H9 (cell line): Measurements from ENCODE around the gene STX5. TPM values are rescaled to one million over a fixed set of nuclear protein-coding genes. Genes with fewer than 3 reads are reported as not detected.

Experiments used
- DNase-seq: peaks from one replicate; pipeline ENCODE4 v3.0.0-alpha.2; 2017
- H2AFZ ChIP-seq: one replicate; pipeline ENCODE4 v1.6.1; 2013; ENCODE audit warnings: mild to moderate bottlenecking, low read length, control low read depth, moderate library complexity
- H2AK5ac ChIP-seq: 2 replicates; pipeline ENCODE4 v1.6.1; 2013; ENCODE audit warnings: low read length, control low read depth, mixed read lengths; ENCODE audit not compliant: insufficient read length
- H2BK120ac ChIP-seq: one replicate; pipeline ENCODE4 v1.6.1; 2013; ENCODE audit warnings: low read depth, mild to moderate bottlenecking, low read length, control low read depth, inconsistent platforms; ENCODE audit not compliant: poor library complexity, severe bottlenecking
- H2BK12ac ChIP-seq: 2 replicates; pipeline ENCODE4 v1.6.1; 2013; ENCODE audit warnings: low read length, control low read depth, mixed read lengths, low read depth; ENCODE audit not compliant: insufficient read length
- H2BK15ac ChIP-seq: 2 replicates; pipeline ENCODE4 v1.6.1; 2013; ENCODE audit warnings: low read depth, low read length, control low read depth
- H2BK20ac ChIP-seq: one replicate; pipeline ENCODE4 v1.6.1; 2013; ENCODE audit warnings: low read depth, mild to moderate bottlenecking, low read length, control low read depth, inconsistent platforms; ENCODE audit not compliant: poor library complexity, severe bottlenecking
- H2BK5ac ChIP-seq: 2 replicates; pipeline ENCODE4 v1.6.1; 2013; ENCODE audit warnings: low read length, control low read depth, mixed read lengths; ENCODE audit not compliant: insufficient read length
- H3K14ac ChIP-seq: 2 replicates; pipeline ENCODE4 v1.6.1; 2013; ENCODE audit warnings: low read length, control low read depth; ENCODE audit not compliant: insufficient read depth
- H3K18ac ChIP-seq: 2 replicates; pipeline ENCODE4 v1.6.1; 2013; ENCODE audit warnings: low read depth, mild to moderate bottlenecking, mixed read lengths, low read length, control low read depth; ENCODE audit not compliant: insufficient read length
- H3K23ac ChIP-seq: 2 replicates; pipeline ENCODE4 v1.6.1; 2013; ENCODE audit warnings: low read length, control low read depth, mixed read lengths, low read depth; ENCODE audit not compliant: insufficient read length
- H3K23me2 ChIP-seq: 2 replicates; pipeline ENCODE4 v1.6.1; 2013; ENCODE audit warnings: low read depth, mild to moderate bottlenecking, mixed read lengths, low read length, control low read depth; ENCODE audit not compliant: insufficient read length, poor library complexity, severe bottlenecking
- H3K27ac ChIP-seq: 2 replicates; pipeline ENCODE4 v1.5.1; 2013; ENCODE audit warnings: low read length, control low read depth, mixed read lengths, low read depth; ENCODE audit not compliant: insufficient read length
- H3K27me3 ChIP-seq: 2 replicates; pipeline ENCODE4 v1.6.1; 2013; ENCODE audit warnings: low read length, control low read depth, inconsistent platforms; ENCODE audit not compliant: insufficient read depth
- H3K4ac ChIP-seq: 2 replicates; pipeline ENCODE4 v1.6.1; 2013; ENCODE audit warnings: low read depth, mild to moderate bottlenecking, control low read depth, inconsistent platforms, low read length, moderate library complexity
- H3K4me1 ChIP-seq: 2 replicates; pipeline ENCODE4 v1.6.1; 2013; ENCODE audit warnings: low read length, control low read depth, inconsistent platforms; ENCODE audit not compliant: insufficient read depth
- H3K4me2 ChIP-seq: 2 replicates; pipeline ENCODE4 v1.6.1; 2013; ENCODE audit warnings: low read length, control low read depth, mixed read lengths; ENCODE audit not compliant: insufficient read length, insufficient read depth
- H3K56ac ChIP-seq: 2 replicates; pipeline ENCODE4 v1.6.1; 2013; ENCODE audit warnings: low read depth, mild to moderate bottlenecking, mixed read lengths, low read length, control low read depth; ENCODE audit not compliant: insufficient read length
- H3K79me1 ChIP-seq: 2 replicates; pipeline ENCODE4 v1.6.1; 2013; ENCODE audit warnings: low read depth, mild to moderate bottlenecking, moderate library complexity, low read length, control low read depth, inconsistent platforms; ENCODE audit not compliant: insufficient read depth, poor library complexity, severe bottlenecking
- H3K79me2 ChIP-seq: 2 replicates; pipeline ENCODE4 v1.6.1; 2013; ENCODE audit warnings: low read length, control low read depth, inconsistent platforms; ENCODE audit not compliant: insufficient read depth
- H3K9ac ChIP-seq: 2 replicates; pipeline ENCODE4 v1.6.1; 2013; ENCODE audit warnings: low read length, control low read depth, mixed read lengths; ENCODE audit not compliant: insufficient read length; ENCODE audit errors: extremely low read depth
- H3K9me3 ChIP-seq: one replicate; pipeline ENCODE4 v1.6.1; 2013; ENCODE audit warnings: low read depth, low read length, inconsistent platforms; ENCODE audit not compliant: control insufficient read depth
- H3T11ph ChIP-seq: one replicate; pipeline ENCODE4 v1.6.1; 2013; ENCODE audit warnings: mild to moderate bottlenecking, low read length, control low read depth, inconsistent platforms
- H4K20me1 ChIP-seq: one replicate; pipeline ENCODE4 v1.6.1; 2013; ENCODE audit not compliant: control insufficient read depth, insufficient read length, insufficient read depth
- H4K5ac ChIP-seq: 2 replicates; pipeline ENCODE4 v1.6.1; 2013; ENCODE audit warnings: low read depth, mild to moderate bottlenecking, mixed read lengths, low read length, control low read depth; ENCODE audit not compliant: insufficient read length
- H4K8ac ChIP-seq: replicated peaks from 2 replicates; pipeline ENCODE4 v1.6.1; 2013; ENCODE audit warnings: low read length, control low read depth, mixed read lengths, low read depth; ENCODE audit not compliant: insufficient read length
- H4K91ac ChIP-seq: 2 replicates; pipeline ENCODE4 v1.6.1; 2013; ENCODE audit warnings: low read depth, mild to moderate bottlenecking, moderate library complexity, mixed read lengths, low read length, control low read depth; ENCODE audit not compliant: insufficient read length
- H3K27ac Mint-ChIP-seq, 3 experiments: 2 replicates in 2 of 3; 3 replicates in 1 of 3; pipeline ENCODE4 v1.8.0; 2020 to 2021; ENCODE audit warnings: mixed read lengths in 3 of 3, mild to moderate bottlenecking in 1 of 3, moderate library complexity in 1 of 3
- H3K27me3 Mint-ChIP-seq: 2 replicates; pipeline ENCODE4 v1.8.0; 2021; ENCODE audit warnings: low read depth, mild to moderate bottlenecking, moderate library complexity, mixed read lengths
- H3K36me3 Mint-ChIP-seq, 3 experiments: 2 replicates in 2 of 3; 3 replicates in 1 of 3; pipeline ENCODE4 v1.8.0; 2020 to 2021; ENCODE audit warnings: low read depth in 3 of 3, mixed read lengths in 3 of 3; ENCODE audit not compliant: insufficient read depth in 1 of 3
- H3K4me1 Mint-ChIP-seq, 2 experiments: 2 replicates each; pipeline ENCODE4 v1.8.0; 2020; ENCODE audit warnings: mixed read lengths in 2 of 2
- H3K4me3 Mint-ChIP-seq, 2 experiments: 2 replicates in 1 of 2; 3 replicates in 1 of 2; pipeline ENCODE4 v1.8.0; 2020 to 2021; ENCODE audit warnings: mild to moderate bottlenecking in 2 of 2, mixed read lengths in 2 of 2, moderate library complexity in 1 of 2
- H3K9me3 Mint-ChIP-seq, 2 experiments: 2 replicates in 1 of 2; 3 replicates in 1 of 2; pipeline ENCODE4 v1.8.0; 2020; ENCODE audit warnings: mild to moderate bottlenecking in 2 of 2, mixed read lengths in 2 of 2, moderate library complexity in 1 of 2
- WGBS: extraction: QIAGEN DNeasy Blood & Tissue Kit; methylation state at CpG from one replicate; pipeline ENCODE4 v1.1.7; 2013; ENCODE audit warnings: missing lambda C conversion rate, low lambda C conversion rate, mixed read lengths; ENCODE audit not compliant: insufficient read length; ENCODE audit errors: extremely low coverage; 5-methylcytosine and 5-hydroxymethylcytosine counted together
- microRNA-seq: library from miRNA; unstranded; fragments of <30 nt; microRNA quantifications from one replicate; pipeline ENCODE4, GENCODE V29; 2020; ENCODE audit warnings: borderline microRNAs expressed
- total RNA-seq: library from RNA; stranded (reverse); gene quantifications from 2 replicates; pipeline ENCODE4 v1.2.1, GENCODE V29; 2021
- TF ChIP-seq, protein P1 (sequence below): fragments of 200-600 bp; sonication (generic); conservative IDR thresholded peaks from 3 replicates; pipeline ENCODE4 v1.8.0; 2021; ENCODE audit warnings: antibody characterized with exemption, mild to moderate bottlenecking

The STX5 gene
- total RNA-seq, 1 experiment from 2014 or later: 33.5 TPM

DNA sequence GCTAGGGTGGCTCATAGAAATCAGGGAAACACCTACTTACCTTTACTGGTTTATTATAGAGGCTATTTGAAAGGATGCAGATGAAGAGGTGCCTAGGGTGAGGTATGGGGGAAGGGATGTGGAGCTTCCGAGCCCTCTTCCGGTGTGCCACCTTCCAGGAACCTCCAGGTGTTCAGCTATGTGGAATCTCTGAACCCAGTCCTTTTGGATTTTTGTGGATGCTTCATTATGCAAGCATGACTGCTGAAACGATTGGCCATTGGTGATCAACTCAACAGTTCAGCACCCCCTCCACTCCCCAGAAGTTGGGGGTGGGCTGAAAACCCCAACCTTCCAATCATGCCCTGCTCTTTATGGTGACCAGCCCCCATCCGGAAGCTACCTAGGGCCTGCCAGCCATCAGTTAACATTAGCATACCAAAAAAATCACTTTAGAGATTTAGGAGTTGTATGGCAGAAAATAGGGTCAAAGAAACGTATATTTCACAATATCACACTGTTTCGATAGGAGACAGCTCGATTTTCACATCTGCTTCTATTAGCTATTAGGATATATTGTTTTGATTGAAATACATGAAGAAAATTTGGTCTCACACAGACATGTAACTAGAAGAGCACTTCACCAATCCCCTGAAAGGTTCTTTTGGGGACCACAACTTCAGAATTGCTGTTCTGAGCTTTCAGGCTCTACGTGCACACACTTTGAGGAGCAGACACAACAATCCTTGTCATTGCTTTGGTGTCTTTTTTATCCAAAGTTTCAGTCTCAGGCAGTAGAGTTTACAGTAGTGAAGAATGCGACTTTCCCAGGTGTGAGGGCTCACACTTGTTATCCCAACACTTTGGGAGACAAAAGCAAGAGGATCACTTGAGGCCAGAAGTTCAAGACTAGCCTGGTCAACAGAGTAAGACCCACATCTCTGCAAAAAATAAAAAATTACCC lies 73.7 kb downstream of the STX5 start:
- Histone ChIP-seq H3K9ac (peak overlapping the region; percentile 28), H3K56ac (no peak overlapping the region), H3K27me3 (no peaks in the 10 kb centered on the region), H2AFZ (no peak overlapping the region), H3K79me1 (peaks cover 9% of the 10 kb centered on the region), H3K4ac (no peak overlapping the region), H4K8ac (no peak overlapping the region), H3K23me2 (peaks cover 8% of the 10 kb centered on the region), H3K27ac (peak overlapping the region; percentile 92), H2BK120ac (no peak overlapping the region), H3K18ac (no peak overlapping the region), H3K23ac (no peak overlapping the region), H4K91ac (no peak overlapping the region), H3K9me3 (no peaks in the 10 kb centered on the region), H2BK5ac (no peak overlapping the region), H2BK15ac (no peak overlapping the region), H3K4me1 (no peaks in the 10 kb centered on the region), H3K14ac (no peak overlapping the region), H3K79me2 (peaks cover 18% of the 10 kb centered on the region; the same call in 1 of the 2 replicates), H2AK5ac (no peak overlapping the region), H4K20me1 (no peaks in the 10 kb centered on the region), H4K5ac (no peak overlapping the region), H2BK12ac (no peak overlapping the region), H3T11ph (no peak overlapping the region), H3K4me2 (peak overlapping the region; percentile 91), H2BK20ac (no peak overlapping the region)
- Mint-ChIP-seq H3K36me3 (peaks cover 8 to 16% (median 12%) of the 10 kb centered on the region in 3 experiments; a peak in 6 of 7 replicates), H3K27ac (peak overlapping the region; percentile 97 to 98 (median 97)), H3K4me1 (peaks cover 37 to 51% of the 10 kb centered on the region in 2 experiments), H3K27me3 (no peaks in the 10 kb centered on the region), H3K9me3 (no peaks in the 10 kb centered on the region), H3K4me3 (peak overlapping the region; percentile 79 to 97)
- TF ChIP-seq, protein P1, sequence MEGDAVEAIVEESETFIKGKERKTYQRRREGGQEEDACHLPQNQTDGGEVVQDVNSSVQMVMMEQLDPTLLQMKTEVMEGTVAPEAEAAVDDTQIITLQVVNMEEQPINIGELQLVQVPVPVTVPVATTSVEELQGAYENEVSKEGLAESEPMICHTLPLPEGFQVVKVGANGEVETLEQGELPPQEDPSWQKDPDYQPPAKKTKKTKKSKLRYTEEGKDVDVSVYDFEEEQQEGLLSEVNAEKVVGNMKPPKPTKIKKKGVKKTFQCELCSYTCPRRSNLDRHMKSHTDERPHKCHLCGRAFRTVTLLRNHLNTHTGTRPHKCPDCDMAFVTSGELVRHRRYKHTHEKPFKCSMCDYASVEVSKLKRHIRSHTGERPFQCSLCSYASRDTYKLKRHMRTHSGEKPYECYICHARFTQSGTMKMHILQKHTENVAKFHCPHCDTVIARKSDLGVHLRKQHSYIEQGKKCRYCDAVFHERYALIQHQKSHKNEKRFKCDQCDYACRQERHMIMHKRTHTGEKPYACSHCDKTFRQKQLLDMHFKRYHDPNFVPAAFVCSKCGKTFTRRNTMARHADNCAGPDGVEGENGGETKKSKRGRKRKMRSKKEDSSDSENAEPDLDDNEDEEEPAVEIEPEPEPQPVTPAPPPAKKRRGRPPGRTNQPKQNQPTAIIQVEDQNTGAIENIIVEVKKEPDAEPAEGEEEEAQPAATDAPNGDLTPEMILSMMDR: no peak
- peak; percentile 91 for DNase-seq
- WGBS: no CpG with 5 or more reads among the region's 9 CpGs

Small RNA genes lying within 50 kb of the gene (microRNA-seq; reads per million reads assigned to microRNA genes)
- gene MIR6514: not detected
- gene MIR6748: not detected

Other genes starting within 250 kb of the STX5 start
- gene TUT1, start 240.5 kb downstream of the STX5 start, total RNA-seq: 20.7 and 24.9 TPM in 2 replicates
- gene MTA2, start 230.2 kb downstream of the STX5 start, total RNA-seq: 143 and 149 TPM in 2 replicates
- 35.3 and 40.6 TPM in 2 replicates for gene EML3, start 219.3 kb downstream of the STX5 start, total RNA-seq
- 0.79 and 1.0 TPM in 2 replicates for gene ROM1, start 218.8 kb downstream of the STX5 start, total RNA-seq
- gene B3GAT3, start 210.1 kb downstream of the STX5 start, total RNA-seq: 30.6 and 30.8 TPM in 2 replicates
- gene GANAB, start 185.4 kb downstream of the STX5 start, total RNA-seq: 387 TPM in 2 replicates
- 40.0 and 41.6 TPM in 2 replicates for gene INTS5, start 178.7 kb downstream of the STX5 start, total RNA-seq
- 139 and 150 TPM in 2 replicates for gene C11orf98, start 166.8 kb downstream of the STX5 start, total RNA-seq
- 49.2 and 51.5 TPM in 2 replicates for gene CSKMT, start 166.7 kb downstream of the STX5 start, total RNA-seq
- 11.1 and 12.3 TPM in 2 replicates for gene UQCC3, start 160.4 kb downstream of the STX5 start, total RNA-seq
- 9.1 and 10.4 TPM in 2 replicates for gene LBHD1, start 159.8 kb downstream of the STX5 start, total RNA-seq
- 110 and 118 TPM in 2 replicates for gene UBXN1, start 153.0 kb downstream of the STX5 start, total RNA-seq
- 0.59 and 0.79 TPM in 2 replicates for gene LRRN4CL, start 142.5 kb downstream of the STX5 start, total RNA-seq
- gene BSCL2, start 124.6 kb downstream of the STX5 start, total RNA-seq: 68.4 and 77.4 TPM in 2 replicates
- gene GNG3, start 124.4 kb downstream of the STX5 start, total RNA-seq: 3.2 and 3.4 TPM in 2 replicates
- gene HNRNPUL2, start 104.6 kb downstream of the STX5 start, total RNA-seq: 40.6 and 43.5 TPM in 2 replicates
- gene TTC9C, start 103.6 kb downstream of the STX5 start, total RNA-seq: 31.6 and 33.4 TPM in 2 replicates
- gene ZBTB3, start 77.9 kb downstream of the STX5 start, total RNA-seq: 39.7 and 43.4 TPM in 2 replicates
- 126 and 129 TPM in 2 replicates for gene POLR2G, start 70.5 kb downstream of the STX5 start, total RNA-seq
- 37.7 and 44.2 TPM in 2 replicates for gene TAF6L, start 60.7 kb downstream of the STX5 start, total RNA-seq
- 25.0 and 25.5 TPM in 2 replicates for gene TMEM179B, start 44.6 kb downstream of the STX5 start, total RNA-seq
- 21.7 and 22.2 TPM in 2 replicates for gene TMEM223, start 40.0 kb downstream of the STX5 start, total RNA-seq
- gene NXF1, start 26.6 kb downstream of the STX5 start, total RNA-seq: 65.5 and 69.0 TPM in 2 replicates
- 0.53 and 1.2 TPM in 2 replicates for gene TEX54, start 790 bp upstream of the STX5 start, total RNA-seq
- gene WDR74, start 7.5 kb upstream of the STX5 start, total RNA-seq: 121 and 124 TPM in 2 replicates
- 289 and 290 TPM in 2 replicates for gene SLC3A2, start 48.8 kb upstream of the STX5 start, total RNA-seq
- gene CHRM1, start 89.3 kb upstream of the STX5 start, total RNA-seq: not detected in 2 replicates
- gene SLC22A6, start 152.9 kb upstream of the STX5 start, total RNA-seq: not detected in 2 replicates
- not detected in 2 replicates for gene SLC22A8, start 183.8 kb upstream of the STX5 start, total RNA-seq